ENCODE measurements around the gene NGEF. TPM values are rescaled to one million over a fixed set of nuclear protein-coding genes. Genes with fewer than 3 reads are reported as not detected.

The NGEF gene
- total RNA-seq, 1 donor from 2014 or later = 0.16 TPM

DNA sequence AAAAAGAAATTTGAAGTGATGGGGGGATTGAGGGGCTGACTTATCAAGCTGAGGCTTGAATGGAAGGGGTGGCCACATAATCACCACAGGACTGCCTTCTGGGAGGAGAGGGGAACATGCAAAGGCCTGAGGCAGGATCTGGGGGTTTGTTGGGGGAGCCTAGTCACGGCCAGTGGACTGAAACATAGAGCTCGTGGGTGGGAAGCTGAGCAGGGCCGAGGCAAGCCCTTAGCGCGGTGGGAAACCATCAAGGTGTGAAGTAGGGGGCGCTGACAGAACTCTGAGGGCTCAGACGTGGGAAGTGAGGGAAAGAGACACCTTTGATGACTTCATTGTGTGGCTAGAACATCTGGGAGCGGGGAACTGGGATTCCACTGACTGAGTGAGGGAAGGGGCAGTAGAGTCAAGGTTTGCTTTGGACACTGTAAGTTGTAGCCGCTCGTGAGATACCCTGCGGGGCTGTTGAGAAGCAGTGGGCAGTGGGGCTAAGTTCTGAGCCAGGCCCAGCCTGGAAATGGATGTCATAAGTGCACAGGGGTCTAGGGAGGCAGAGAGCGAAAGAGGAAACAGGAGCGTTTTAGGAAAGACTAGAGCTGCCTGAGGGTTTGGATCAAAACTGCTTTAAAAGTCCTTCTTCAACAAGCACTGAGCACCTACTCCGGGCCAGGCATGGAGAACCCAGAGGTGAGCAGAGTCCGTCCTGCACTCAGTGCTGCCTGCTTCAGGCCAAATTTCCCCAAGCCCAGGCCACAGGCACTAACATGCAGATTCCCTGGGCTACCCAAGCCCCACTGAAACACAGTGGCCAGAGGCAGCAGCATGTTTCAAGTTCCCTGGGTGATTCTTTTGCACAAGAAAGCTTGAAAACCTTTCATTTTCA is 143.7 kb downstream of the NGEF start:
- Histone ChIP-seq H3K4me3 (ENCODE audit: insufficient read depth, low read depth, low read length) (no peak overlapping the region), H3K27me3 (ENCODE audit: insufficient read depth, low read length) (no peaks in the 10 kb centered on the region), H3K9me3 (ENCODE audit: insufficient read depth, low read depth, low read length) (no peaks in the 10 kb centered on the region), H3K4me2 (ENCODE audit: low read length) (no peak overlapping the region), H3K36me3 (ENCODE audit: insufficient read depth, low read length) (no peaks in the 10 kb centered on the region), H3K79me2 (ENCODE audit: insufficient read depth, low read length) (no peaks in the 10 kb centered on the region), H3K27ac (ENCODE audit: low read depth, low read length) (no peak overlapping the region), H2AFZ (ENCODE audit: low read depth, low read length) (no peak overlapping the region), H4K20me1 (ENCODE audit: insufficient read depth, low read length) (no peaks in the 10 kb centered on the region), H3K9ac (ENCODE audit: low read length) (no peak overlapping the region), H3K4me1 (ENCODE audit: insufficient read depth, low read length) (no peaks in the 10 kb centered on the region)
- FAIRE-seq (no peak), DNase-seq (ENCODE audit: low read depth) (no peak)
- no peaks in the 10 kb centered on the region for H3K27me3 Mint-ChIP-seq (ENCODE audit: low read depth, unreplicated experiment)
- TF ChIP-seq CTCF (IDR thresholded peaks at IDR 0.05; ENCODE audit: insufficient read depth, low read depth, low read length) = no peak
- no peak for TF ChIP-seq EZH2 (IDR thresholded peaks at IDR 0.05; ENCODE audit: insufficient read depth, low read length)
- H3K27ac Mint-ChIP-seq (ENCODE audit: unreplicated experiment) = peak overlapping the region; percentile 53
- H3K4me3 Mint-ChIP-seq (ENCODE audit: unreplicated experiment) = peak overlapping the region; percentile 37
- H3K4me1 Mint-ChIP-seq (ENCODE audit: low read depth, unreplicated experiment) = peaks cover 9% of the 10 kb centered on the region
- no peaks in the 10 kb centered on the region for H3K9me3 Mint-ChIP-seq (ENCODE audit: unreplicated experiment)
- H3K36me3 Mint-ChIP-seq (ENCODE audit: low read depth, unreplicated experiment) = peaks cover 8% of the 10 kb centered on the region

DNA sequence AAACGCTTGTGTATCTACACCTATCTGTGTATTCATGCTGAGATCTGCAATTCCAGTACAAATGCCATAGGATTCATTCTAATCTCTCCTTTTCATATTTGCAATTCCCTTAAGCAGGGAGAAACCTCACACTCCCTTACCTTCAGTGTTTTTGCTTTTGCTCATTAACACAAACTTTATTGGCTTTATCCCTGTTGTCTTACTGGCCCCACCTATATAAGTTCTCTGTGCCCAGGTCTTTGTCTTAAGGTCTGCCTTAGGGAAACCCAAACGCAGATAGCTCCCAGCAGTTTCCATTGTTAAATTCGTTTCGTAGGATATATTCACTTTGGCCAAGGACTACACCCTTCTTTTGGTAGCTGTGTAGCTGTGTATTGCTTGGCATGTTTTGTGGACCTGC is 147.0 kb downstream of the NGEF start:
- DNase-seq (ENCODE audit: low read depth) = no peak
- H3K9me3 ChIP-seq (ENCODE audit: insufficient read depth, low read depth, low read length) = no peaks in the 10 kb centered on the region
- TF ChIP-seq EZH2 (IDR thresholded peaks at IDR 0.05; ENCODE audit: insufficient read depth, low read length) = no peak
- TF ChIP-seq CTCF (IDR thresholded peaks at IDR 0.05; ENCODE audit: insufficient read depth, low read depth, low read length) = no peak
- H3K27me3 ChIP-seq (ENCODE audit: insufficient read depth, low read length) = no peaks in the 10 kb centered on the region
- H3K79me2 ChIP-seq (ENCODE audit: insufficient read depth, low read length) = no peaks in the 10 kb centered on the region
- no peak for FAIRE-seq
- no peak overlapping the region for H3K27ac ChIP-seq (ENCODE audit: low read depth, low read length)
- H3K36me3 ChIP-seq (ENCODE audit: insufficient read depth, low read length) = no peaks in the 10 kb centered on the region
- no peak overlapping the region for H3K4me3 Mint-ChIP-seq (ENCODE audit: unreplicated experiment)
- no peaks in the 10 kb centered on the region for H3K27me3 Mint-ChIP-seq (ENCODE audit: low read depth, unreplicated experiment)
- H3K9ac ChIP-seq (ENCODE audit: low read length) = no peak overlapping the region
- H3K9me3 Mint-ChIP-seq (ENCODE audit: unreplicated experiment) = no peaks in the 10 kb centered on the region
- H4K20me1 ChIP-seq (ENCODE audit: insufficient read depth, low read length) = peaks cover under 1% of the 10 kb centered on the region
- peaks cover 10% of the 10 kb centered on the region for H3K36me3 Mint-ChIP-seq (ENCODE audit: low read depth, unreplicated experiment)
- no peak overlapping the region for H2AFZ ChIP-seq (ENCODE audit: low read depth, low read length)
- H3K27ac Mint-ChIP-seq (ENCODE audit: unreplicated experiment) = no peak overlapping the region
- H3K4me3 ChIP-seq (ENCODE audit: insufficient read depth, low read depth, low read length) = no peak overlapping the region
- H3K4me1 Mint-ChIP-seq (ENCODE audit: low read depth, unreplicated experiment) = peaks cover 15% of the 10 kb centered on the region
- H3K4me2 ChIP-seq (ENCODE audit: low read length) = no peak overlapping the region
- no peaks in the 10 kb centered on the region for H3K4me1 ChIP-seq (ENCODE audit: insufficient read depth, low read length)

- H3K27me3 ChIP-seq (ENCODE audit: insufficient read depth, low read length) = no peaks in the 10 kb centered on the region
- Mint-ChIP-seq H3K4me1 (ENCODE audit: low read depth, unreplicated experiment) (peaks cover 21% of the 10 kb centered on the region), H3K4me3 (ENCODE audit: unreplicated experiment) (no peak overlapping the region), H3K9me3 (ENCODE audit: unreplicated experiment) (no peaks in the 10 kb centered on the region), H3K36me3 (ENCODE audit: low read depth, unreplicated experiment) (peaks cover 7% of the 10 kb centered on the region), H3K27ac (ENCODE audit: unreplicated experiment) (no peak overlapping the region), H3K27me3 (ENCODE audit: low read depth, unreplicated experiment) (no peaks in the 10 kb centered on the region)
- H3K36me3 ChIP-seq (ENCODE audit: insufficient read depth, low read length) = no peaks in the 10 kb centered on the region
- TF ChIP-seq EZH2 (IDR thresholded peaks at IDR 0.05; ENCODE audit: insufficient read depth, low read length) = no peak
- TF ChIP-seq CTCF (IDR thresholded peaks at IDR 0.05; ENCODE audit: insufficient read depth, low read depth, low read length) = no peak
- no peak overlapping the region for H3K9ac ChIP-seq (ENCODE audit: low read length)
- peaks cover 4% of the 10 kb centered on the region for H3K4me1 ChIP-seq (ENCODE audit: insufficient read depth, low read length)
- H3K79me2 ChIP-seq (ENCODE audit: insufficient read depth, low read length) = no peaks in the 10 kb centered on the region
- H3K4me2 ChIP-seq (ENCODE audit: low read length) = no peak overlapping the region
- H3K4me3 ChIP-seq (ENCODE audit: insufficient read depth, low read depth, low read length) = no peak overlapping the region
- FAIRE-seq = no peak
- no peak for DNase-seq (ENCODE audit: low read depth)
- no peak overlapping the region for H3K27ac ChIP-seq (ENCODE audit: low read depth, low read length)
- no peaks in the 10 kb centered on the region for H3K9me3 ChIP-seq (ENCODE audit: insufficient read depth, low read depth, low read length)
- H4K20me1 ChIP-seq (ENCODE audit: insufficient read depth, low read length) = peaks cover 7% of the 10 kb centered on the region
- no peak overlapping the region for H2AFZ ChIP-seq (ENCODE audit: low read depth, low read length)
Measured at GRCh38 chr2:232865165-232865564, 147.9 kb downstream of the NGEF start.
